Amygdala (tissue), 56 donors: ENCODE measurements around the gene ZBTB20.
A peak's percentile ranks its signal among the peaks of the same experiment; 100 is the strongest.

Experiments used
- DNase-seq, 56 donors: peaks; one replicate each; lab custom pipeline; 2025; lab: John Stamatoyannopoulos, UW

The ZBTB20 gene

DNA sequence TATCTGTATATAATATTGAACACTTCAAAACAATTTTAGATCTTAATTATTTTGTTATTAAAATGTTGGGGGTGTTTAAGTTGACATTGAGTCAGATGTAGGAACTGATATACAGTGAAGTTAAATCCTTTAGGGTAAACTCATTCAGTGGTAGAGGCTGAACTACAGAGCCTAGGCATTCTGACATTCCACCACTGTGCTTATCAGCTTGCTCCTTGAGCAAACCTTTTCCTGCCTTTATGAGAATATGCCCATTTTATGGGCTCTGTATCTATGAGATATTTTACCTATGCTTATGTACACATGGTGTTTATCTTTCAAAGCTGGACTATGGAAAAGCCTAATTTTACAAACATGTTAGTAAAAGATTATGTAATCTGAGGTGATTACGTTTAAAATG is 407.5 kb downstream of the ZBTB20 start:
- no peak for DNase-seq

- DNase-seq = no peak
Observed at GRCh38 chr3:114732353-114732752, 414.7 kb downstream of the ZBTB20 start.

DNA sequence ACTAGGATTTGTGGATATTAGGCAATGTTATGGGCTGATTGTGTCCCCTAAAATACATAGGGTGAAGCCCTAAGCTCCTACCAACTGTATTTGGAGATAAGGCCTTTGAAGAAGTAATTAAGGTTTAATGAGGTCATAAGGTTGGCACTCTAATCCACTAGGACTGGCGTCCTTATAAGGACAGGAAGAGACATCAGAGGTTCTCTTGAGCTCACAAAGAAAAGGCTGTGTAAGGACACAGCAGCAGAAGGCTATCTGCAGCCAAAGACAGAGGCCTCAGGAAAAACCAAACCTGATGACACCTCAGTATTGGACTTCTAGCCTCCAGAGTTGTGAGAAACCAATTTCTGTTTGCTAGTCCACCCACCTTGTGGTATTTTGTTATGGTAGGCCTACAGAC is 416.7 kb downstream of the ZBTB20 start:
- DNase-seq = no peak

GRCh38 chr3:114727373-114727772 is 419.7 kb downstream of the ZBTB20 start:
- no peak for DNase-seq

DNA sequence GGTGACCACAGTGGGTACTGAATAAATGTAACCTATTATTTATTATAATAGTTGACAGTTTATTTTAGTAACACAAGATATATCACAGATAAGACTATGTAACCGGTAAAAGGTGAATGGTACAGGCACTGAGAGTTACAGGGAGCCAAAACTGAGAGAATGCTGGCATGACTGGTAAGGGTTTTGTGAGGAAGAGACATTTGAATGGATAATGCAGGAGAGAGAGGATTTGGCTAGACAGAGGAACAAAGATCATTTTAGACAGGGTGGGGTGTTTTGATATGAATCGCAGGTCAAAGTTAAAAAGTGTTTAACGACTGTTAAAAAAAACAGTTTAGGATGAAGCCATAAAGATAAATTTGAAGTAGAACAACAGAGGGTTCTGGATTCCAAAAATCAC is 421.1 kb downstream of the ZBTB20 start:
- no peak for DNase-seq

DNA sequence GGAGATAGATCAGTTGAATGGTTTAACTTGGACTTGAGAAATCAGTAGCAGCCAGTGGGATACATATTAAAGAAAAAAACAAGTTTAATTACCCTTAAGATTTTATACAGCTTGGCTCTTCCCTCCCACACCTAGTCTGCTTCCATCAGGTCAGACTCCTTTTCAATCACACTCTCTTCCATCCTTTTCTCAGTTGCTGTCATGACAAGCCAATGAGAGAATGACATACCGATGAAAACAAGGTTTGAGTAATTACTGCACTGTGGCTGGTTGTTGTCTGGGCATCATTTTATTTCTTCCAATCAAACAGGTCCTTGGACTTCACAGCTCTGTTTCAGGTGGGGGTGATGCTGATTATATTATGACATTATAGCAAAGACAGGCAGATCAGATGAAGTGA is 424.6 kb downstream of the ZBTB20 start:
- DNase-seq = no peak

DNA sequence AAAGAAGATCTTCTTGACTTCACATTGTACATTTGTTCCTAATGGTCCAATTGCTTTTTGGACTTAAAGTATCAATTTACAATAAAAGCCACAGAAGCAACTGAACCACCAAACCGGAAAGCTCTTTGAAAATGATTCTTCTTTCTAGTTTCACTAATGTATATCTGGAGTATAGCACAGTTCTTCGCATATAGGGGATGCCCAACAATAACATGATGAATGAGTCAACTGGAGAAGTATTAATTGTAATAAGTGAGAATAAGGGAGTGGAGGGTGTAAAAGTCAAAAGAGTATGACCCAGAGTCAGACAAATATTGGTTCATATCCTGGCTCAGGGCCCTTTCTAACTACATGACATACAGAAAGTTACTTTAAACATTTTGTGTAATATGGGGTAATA is 425.2 kb downstream of the ZBTB20 start:
- no peak for DNase-seq

- DNase-seq = no peak
Observed at GRCh38 chr3:114721209-114721608, 425.9 kb downstream of the ZBTB20 start.

DNA sequence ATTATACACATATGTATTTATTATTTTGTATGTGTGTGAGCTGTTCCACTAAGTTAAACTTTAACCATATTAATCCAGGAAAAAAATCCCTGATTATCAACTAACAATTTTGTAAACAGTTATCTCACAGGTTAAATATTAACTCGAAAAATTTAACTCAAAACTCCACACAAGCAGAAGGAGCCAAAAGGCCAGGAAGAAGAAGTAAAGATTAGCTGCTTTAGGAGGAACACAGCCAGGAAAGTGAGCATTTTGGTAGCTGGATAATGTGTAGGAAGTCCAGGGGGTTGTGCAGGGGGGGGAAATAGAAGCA is 428.2 kb downstream of the ZBTB20 start:
- no peak for DNase-seq

DNA sequence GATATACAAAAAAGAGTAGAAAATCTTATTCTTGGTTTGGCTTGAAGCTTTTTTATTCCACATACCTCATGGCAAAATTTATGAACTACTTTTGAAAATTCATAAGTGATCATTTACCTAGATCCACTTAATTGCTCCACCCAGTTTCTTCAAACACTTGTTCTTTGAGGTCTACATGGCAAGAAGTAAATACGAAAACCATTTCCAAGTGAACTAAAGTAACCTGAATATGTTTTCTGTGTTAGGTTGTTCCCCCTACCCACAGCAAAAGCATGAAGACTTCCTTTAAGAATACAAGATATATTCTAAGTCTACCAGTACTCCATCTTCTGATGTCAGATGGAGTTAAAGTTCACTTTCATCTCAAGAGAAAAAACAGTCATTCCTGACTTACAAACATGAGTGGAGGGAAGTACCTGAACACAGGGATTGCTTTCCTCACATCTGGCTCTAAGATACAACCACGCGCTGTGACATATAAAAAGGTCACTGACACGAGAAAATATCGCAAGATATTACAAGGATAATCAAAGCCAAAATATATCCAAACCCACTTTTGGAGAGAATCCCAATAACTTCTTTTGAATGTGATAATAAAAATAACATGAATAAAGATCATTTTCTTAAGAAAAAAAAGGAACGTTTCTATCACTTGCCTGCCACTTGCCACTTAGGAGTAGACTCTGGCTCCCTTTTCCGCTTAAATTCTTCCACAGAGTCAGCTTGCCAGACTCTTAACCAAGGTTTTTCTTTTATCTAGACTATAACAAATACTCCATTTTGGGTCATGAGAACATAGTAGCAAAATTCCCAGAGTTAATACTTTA is 428.8 kb downstream of the ZBTB20 start:
- no peak for DNase-seq

GRCh38 chr3:114716916-114717315 is 430.2 kb downstream of the ZBTB20 start:
- no peak for DNase-seq

DNA sequence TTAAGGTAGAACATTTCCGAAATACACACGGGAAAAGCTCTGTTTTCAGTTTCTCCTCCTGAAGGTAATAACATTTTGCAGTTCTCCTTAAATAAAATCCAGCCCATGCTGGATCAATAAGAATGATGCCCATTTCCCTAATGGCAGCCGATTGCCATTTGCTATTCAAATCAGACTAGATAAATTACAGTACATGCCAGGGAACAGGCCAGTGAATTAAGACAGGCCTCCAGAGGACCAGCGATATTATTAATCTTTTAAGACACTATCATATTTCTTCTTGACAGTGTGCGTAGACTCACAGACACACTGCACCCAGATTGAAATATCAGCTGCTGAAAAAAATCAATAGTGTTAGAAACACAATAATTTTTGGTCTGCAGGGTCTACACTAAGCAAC is 431.0 kb downstream of the ZBTB20 start:
- no peak for DNase-seq

GRCh38 chr3:114714957-114715460 is 432.1 kb downstream of the ZBTB20 start:
- DNase-seq = no peak

- no peak for DNase-seq
Observed at GRCh38 chr3:114714237-114714636, 432.9 kb downstream of the ZBTB20 start.

DNA sequence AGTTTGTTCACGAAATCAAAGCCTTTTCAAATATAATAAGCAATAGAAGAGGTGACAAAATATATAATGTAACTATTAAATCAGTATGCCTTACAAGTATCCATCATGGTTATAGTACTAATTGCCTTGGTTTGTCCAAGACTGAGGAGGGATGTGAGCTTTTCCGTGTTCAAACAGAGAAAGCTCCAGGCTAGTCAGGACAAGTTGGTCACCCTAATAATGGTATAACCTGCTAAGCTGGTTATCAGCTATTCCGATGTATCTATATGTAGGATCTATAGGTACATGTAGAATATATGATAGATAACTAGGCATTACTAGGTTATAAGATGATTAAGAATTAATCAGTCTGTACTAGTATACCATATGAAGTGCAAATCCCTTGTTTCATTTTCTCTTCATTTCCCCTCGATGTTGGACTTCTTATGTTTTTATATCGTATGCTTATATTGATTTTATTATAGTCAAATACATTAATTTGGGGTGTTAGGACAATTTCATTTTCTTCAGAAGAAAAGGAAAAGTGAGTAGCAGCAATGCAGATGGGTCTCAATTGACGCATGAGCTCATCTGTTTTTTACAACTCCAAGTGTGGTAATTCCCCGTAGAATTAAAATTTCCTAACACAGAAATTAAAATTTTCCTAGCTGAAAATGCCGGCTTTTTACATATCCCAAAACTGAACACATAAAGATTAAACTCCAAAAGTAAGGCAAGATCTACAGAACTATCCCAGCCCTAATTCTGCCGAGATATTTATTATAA is 434.2 kb downstream of the ZBTB20 start:
- no peak for DNase-seq

GRCh38 chr3:114711321-114711886 is 435.7 kb downstream of the ZBTB20 start:
- DNase-seq = peak in 1 of 56 donors; percentile 1

- DNase-seq = no peak
Observed at GRCh38 chr3:114709102-114709501, 438.0 kb downstream of the ZBTB20 start.

DNA sequence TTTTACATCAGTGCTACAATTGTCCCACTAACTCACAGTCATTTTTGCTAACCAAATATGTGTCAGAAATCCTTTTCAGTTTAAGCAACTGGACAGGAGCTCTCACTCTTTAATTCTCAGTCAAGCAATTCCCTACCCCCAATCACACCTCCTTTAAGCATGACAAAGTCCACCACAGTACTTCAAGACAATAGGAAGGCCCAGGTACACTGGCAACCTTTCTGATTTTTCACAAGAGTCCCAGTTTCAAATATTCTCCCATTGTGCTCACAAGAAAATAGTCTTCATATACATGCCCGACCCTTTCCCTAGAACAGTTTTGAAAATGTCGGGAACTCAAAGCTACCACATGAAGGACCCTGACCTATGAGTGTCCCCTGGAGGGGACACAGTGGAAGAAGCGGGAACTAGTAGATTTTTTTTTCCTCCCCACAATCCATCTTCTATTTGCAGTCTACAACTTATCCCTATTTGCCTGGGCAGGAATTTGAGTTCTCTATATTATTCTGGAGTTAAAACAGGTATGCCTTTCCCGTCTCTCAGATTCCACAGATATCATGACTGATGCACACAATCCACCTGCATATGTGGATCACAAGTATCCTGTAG is 439.7 kb downstream of the ZBTB20 start:
- DNase-seq = no peak

DNA sequence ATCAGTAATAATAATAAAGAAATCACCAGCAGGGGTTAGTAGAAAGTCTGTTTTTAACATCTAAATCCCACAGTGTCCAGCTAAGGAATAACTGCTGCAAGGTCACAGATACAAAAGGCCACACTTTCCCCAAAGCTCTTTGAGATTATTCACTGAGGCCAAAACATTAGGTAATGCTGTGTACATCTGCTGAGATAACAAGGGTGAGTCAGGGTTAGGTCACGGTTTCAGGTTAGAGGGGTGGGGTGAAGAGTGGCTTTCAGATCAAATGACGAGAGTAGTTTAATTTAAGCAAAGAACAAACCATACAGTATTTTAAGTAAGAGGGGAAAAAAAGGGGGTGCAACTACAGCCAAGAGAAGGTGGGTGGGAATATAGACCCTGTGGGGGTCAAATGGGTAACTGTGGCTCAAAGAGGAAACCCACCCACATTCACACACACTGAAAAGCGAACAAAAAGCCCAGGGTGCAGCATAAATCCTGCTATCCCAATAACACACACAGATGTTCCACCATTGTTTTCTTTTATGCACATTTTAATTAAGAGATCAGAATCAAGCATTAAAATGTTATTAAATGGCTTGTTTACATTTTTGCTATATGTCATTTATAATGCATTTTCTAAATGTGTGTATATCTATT is 440.4 kb downstream of the ZBTB20 start:
- no peak for DNase-seq

DNA sequence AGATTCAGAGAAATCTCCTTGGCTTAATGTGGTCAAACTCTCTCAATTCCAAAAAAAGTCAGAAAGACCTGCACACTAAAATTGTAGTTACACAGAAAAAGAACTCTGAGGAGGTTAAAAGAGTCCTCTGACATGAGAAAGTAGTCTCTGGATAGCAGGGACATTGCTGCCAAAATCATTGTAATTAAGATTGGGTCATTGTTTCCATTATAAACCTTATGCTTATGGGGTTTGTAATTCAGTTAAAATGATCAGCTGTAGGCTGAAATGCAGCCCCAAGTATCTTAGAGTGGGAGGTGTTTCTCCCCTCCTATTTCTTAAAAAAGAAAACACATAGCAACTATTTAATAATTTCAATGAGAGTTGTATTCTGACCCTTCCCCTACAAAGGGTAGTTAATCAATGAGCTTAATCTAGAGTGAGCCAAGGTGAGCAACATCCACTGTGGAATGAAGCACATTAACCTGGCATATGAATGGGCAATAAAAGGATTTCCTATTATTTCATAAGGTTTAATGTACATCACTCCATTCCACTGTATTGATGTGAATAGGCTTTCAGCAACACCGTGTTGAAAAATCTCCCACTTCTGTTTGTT is 446.4 kb downstream of the ZBTB20 start:
- no peak for DNase-seq
